NT2/D1 (cell line): Measurements from ENCODE around the gene CAGE1.

ENCODE experiments used
- DNase-seq: peaks from one replicate; pipeline ENCODE4 v3.0.0-alpha.2; 2011; ENCODE audit warnings: low read depth, low spot score
- H3K27me3 ChIP-seq: 2 replicates; pipeline ENCODE4 v1.6.0; 2011; ENCODE audit warnings: mild to moderate bottlenecking; ENCODE audit not compliant: insufficient read length, insufficient read depth
- H3K36me3 ChIP-seq: 2 replicates; pipeline ENCODE4 v1.6.1; 2011; ENCODE audit warnings: mild to moderate bottlenecking, low read length, mixed read lengths; ENCODE audit not compliant: insufficient read depth, insufficient read length
- H3K4me1 ChIP-seq: 2 replicates; pipeline ENCODE4 v1.5.1; 2011; ENCODE audit not compliant: insufficient read depth, insufficient read length
- H3K4me3 ChIP-seq: 2 replicates; pipeline ENCODE4 v1.5.1; 2011; ENCODE audit warnings: low read depth; ENCODE audit not compliant: insufficient read length
- H3K9ac ChIP-seq: 2 replicates; pipeline ENCODE4 v1.6.0; 2011; ENCODE audit warnings: low read depth; ENCODE audit not compliant: insufficient read length
- H3K9me3 ChIP-seq: 2 replicates; pipeline ENCODE4 v1.5.1; 2011; ENCODE audit warnings: mild to moderate bottlenecking, low read length; ENCODE audit not compliant: insufficient read depth
- SUZ12 ChIP-seq: IDR thresholded peaks from 2 replicates; pipeline ENCODE4 v1.6.1; 2011; ENCODE audit not compliant: insufficient read length, insufficient read depth; ENCODE audit errors: extremely low read depth
- YY1 ChIP-seq: IDR thresholded peaks from 2 replicates; pipeline ENCODE4 v1.6.1; 2011; ENCODE audit not compliant: insufficient read length, insufficient read depth
- ZNF274 ChIP-seq: IDR thresholded peaks from 2 replicates; pipeline ENCODE4 v1.6.1; 2011; ENCODE audit warnings: mild to moderate bottlenecking, low read depth, low read length

The CAGE1 gene

GRCh38 chr6:7418238-7418905 lies 28.8 kb upstream of the CAGE1 start:
- H3K9me3 ChIP-seq = no peaks in the 10 kb centered on the region
- DNase-seq = no peak
- peaks cover 56% of the 10 kb centered on the region for H3K36me3 ChIP-seq
- no peaks in the 10 kb centered on the region for H3K27me3 ChIP-seq
- no peaks in the 10 kb centered on the region for H3K4me1 ChIP-seq
- TF ChIP-seq YY1 (no peak), SUZ12 (no peak), ZNF274 (no peak)
- H3K4me3 ChIP-seq = no peak overlapping the region
- H3K9ac ChIP-seq = no peak overlapping the region

GRCh38 chr6:7417684-7418083 lies 28.1 kb upstream of the CAGE1 start:
- DNase-seq = no peak
- no peaks in the 10 kb centered on the region for H3K27me3 ChIP-seq
- no peak overlapping the region for H3K4me3 ChIP-seq
- no peak overlapping the region for H3K9ac ChIP-seq
- no peaks in the 10 kb centered on the region for H3K9me3 ChIP-seq
- TF ChIP-seq SUZ12 (no peak), ZNF274 (no peak), YY1 (no peak)
- H3K36me3 ChIP-seq = peaks cover 56% of the 10 kb centered on the region
- no peaks in the 10 kb centered on the region for H3K4me1 ChIP-seq

- Histone ChIP-seq H3K4me1 (no peaks in the 10 kb centered on the region), H3K9ac (no peak overlapping the region), H3K27me3 (no peaks in the 10 kb centered on the region), H3K4me3 (no peak overlapping the region), H3K36me3 (peaks cover 82% of the 10 kb centered on the region), H3K9me3 (no peaks in the 10 kb centered on the region)
- DNase-seq = no peak
- TF ChIP-seq ZNF274 (no peak), SUZ12 (no peak), YY1 (no peak)
Measured at GRCh38 chr6:7414811-7415210, 25.3 kb upstream of the CAGE1 start.

- TF ChIP-seq SUZ12 (no peak), YY1 (no peak), ZNF274 (no peak)
- DNase-seq = no peak
- Histone ChIP-seq H3K9ac (no peak overlapping the region), H3K9me3 (no peaks in the 10 kb centered on the region), H3K27me3 (no peaks in the 10 kb centered on the region), H3K4me1 (no peaks in the 10 kb centered on the region), H3K4me3 (no peak overlapping the region), H3K36me3 (peaks cover 77% of the 10 kb centered on the region)
Measured at GRCh38 chr6:7413151-7413823, 23.7 kb upstream of the CAGE1 start.

- Histone ChIP-seq H3K4me3 (no peak overlapping the region), H3K36me3 (peaks cover 75% of the 10 kb centered on the region), H3K27me3 (no peaks in the 10 kb centered on the region), H3K9me3 (no peaks in the 10 kb centered on the region), H3K9ac (no peak overlapping the region), H3K4me1 (no peaks in the 10 kb centered on the region)
- no peak for TF ChIP-seq ZNF274
- no peak for TF ChIP-seq SUZ12
- no peak for TF ChIP-seq YY1
- DNase-seq = no peak
Measured at GRCh38 chr6:7411328-7411727, 21.8 kb upstream of the CAGE1 start.

- Histone ChIP-seq H3K4me1 (no peaks in the 10 kb centered on the region), H3K27me3 (no peaks in the 10 kb centered on the region), H3K4me3 (no peak overlapping the region), H3K36me3 (peaks cover 72% of the 10 kb centered on the region), H3K9ac (no peak overlapping the region), H3K9me3 (no peaks in the 10 kb centered on the region)
- no peak for TF ChIP-seq SUZ12
- TF ChIP-seq YY1 = no peak
- no peak for TF ChIP-seq ZNF274
- no peak for DNase-seq
Measured at GRCh38 chr6:7410851-7411250, 21.3 kb upstream of the CAGE1 start.

- no peak for DNase-seq
- Histone ChIP-seq H3K9me3 (no peaks in the 10 kb centered on the region), H3K4me1 (no peaks in the 10 kb centered on the region), H3K27me3 (no peaks in the 10 kb centered on the region), H3K9ac (no peak overlapping the region), H3K36me3 (peaks cover 70% of the 10 kb centered on the region), H3K4me3 (no peak overlapping the region)
- TF ChIP-seq ZNF274 (no peak), YY1 (no peak), SUZ12 (no peak)
Measured at GRCh38 chr6:7409740-7410139, 20.2 kb upstream of the CAGE1 start.
